Stimulated activated CD4-positive, alpha-beta T cell treated with anti-CD3 and anti-CD28 coated beads, TNF-alpha, amount 100 ng/mL, for 1 hour (primary cell): ENCODE data around the gene CTAGE9.
"Not testable (repeated sequence)": the region's sequence is repeated elsewhere in the genome, so short reads cannot be mapped to it uniquely, and the experiment has no call there.

ENCODE experiments used
- DNase-seq, 3 donors: peaks; one replicate each; pipeline ENCODE4 v3.0.0-alpha.2; 2020; ENCODE audit warnings: low read depth in 3 of 3, low spot score in 1 of 3

Gene CTAGE9, protein sequence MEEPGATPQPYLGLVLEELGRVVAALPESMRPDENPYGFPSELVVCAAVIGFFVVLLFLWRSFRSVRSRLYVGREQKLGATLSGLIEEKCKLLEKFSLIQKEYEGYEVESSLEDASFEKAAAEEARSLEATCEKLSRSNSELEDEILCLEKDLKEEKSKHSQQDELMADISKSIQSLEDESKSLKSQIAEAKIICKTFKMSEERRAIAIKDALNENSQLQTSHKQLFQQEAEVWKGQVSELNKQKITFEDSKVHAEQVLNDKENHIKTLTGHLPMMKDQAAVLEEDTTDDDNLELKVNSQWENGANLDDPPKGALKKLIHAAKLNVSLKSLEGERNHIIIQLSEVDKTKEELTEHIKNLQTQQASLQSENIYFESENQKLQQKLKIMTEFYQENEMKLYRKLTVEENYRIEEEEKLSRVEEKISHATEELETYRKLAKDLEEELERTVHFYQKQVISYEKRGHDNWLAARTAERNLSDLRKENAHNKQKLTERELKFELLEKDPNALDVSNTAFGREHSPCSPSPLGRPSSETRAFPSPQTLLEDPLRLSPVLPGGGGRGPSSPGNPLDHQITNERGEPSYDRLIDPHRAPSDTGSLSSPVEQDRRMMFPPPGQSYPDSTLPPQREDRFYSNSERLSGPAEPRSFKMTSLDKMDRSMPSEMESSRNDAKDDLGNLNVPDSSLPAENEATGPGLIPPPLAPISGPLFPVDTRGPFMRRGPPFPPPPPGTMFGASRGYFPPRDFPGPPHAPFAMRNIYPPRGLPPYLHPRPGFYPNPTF

DNA sequence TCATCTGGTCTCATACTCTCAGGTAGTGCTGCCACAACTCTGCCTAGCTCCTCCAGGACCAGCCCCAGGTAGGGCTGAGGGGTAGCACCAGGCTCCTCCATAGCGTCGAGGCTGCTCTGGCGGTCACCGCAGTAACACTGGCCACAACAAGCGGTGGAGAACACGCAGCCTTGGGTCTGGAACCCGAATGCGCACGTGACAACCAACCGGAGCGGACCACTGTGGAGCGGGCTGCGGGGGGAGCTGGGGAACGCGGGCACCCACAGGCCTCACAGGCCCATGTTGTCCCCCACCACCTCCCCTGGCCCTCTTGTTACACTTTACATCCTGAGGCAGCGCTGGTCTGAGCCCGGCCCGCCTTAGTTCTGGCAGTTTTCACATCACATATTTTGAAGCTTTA is at the start of gene CTAGE9:
Gene CTAGE9, minus strand, starts transcription at position 101 of the 400 bp plus-strand sequence. Its CDS starts 0 bp downstream, at position 101.
- DNase-seq = not testable (repeated sequence)

DNA sequence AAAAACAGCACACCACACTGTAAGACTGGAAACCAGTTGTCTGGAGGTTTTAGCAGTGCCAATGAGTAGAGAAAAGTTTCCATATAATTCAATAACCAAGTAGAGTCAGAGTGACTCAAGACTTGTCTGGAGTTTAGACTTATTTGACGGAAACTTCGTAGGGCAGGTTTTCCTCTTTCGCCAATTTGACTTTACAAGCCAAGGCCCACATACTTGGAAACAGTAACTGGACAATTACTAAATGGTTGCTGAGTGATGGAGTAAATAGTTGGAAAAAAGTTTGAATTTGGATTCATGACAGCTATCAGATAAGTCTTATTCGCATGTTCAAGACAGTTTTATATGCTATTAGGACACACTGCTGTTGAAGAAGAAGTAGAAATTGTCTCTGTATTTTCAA is 48.1 kb upstream of the CTAGE9 start:
- DNase-seq = no peak

DNA sequence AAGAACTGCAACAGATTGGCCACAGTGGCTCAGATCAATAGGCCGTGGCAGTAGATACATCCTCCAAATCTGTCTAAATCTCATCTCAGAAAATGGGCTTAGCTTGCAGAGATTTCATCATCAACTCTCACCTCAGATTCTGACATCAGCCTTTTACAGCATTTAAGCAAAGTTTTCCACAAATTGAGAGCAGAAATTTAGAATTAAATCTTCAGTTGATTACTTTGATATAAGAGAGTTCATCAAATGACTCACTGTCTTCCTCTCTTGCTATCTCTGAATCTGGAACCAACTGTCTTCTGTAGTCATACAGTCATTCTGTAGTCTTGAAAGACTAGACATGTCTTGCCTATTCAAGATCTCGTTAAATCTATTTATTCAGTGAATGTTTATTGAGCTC is 45.2 kb upstream of the CTAGE9 start:
- no peak for DNase-seq

DNA sequence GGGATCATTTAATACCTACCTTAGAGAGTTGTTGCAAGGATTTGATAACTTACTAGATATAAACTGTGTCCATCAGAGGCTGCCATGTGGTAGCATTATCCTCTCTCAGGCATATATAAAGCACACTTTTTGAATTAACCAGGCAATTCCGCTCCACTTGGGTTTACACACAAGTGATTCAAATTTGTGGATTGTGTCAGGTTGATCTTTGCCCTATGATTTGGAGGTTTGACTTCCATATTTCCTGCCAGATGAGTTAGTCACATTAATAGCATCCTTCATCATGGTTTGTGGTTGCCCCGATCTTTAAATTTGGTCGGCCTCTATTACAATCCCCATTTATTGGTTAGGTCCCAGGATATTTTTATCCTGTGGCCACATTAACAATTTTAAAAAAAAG is 44.8 kb upstream of the CTAGE9 start:
- DNase-seq = no peak

DNA sequence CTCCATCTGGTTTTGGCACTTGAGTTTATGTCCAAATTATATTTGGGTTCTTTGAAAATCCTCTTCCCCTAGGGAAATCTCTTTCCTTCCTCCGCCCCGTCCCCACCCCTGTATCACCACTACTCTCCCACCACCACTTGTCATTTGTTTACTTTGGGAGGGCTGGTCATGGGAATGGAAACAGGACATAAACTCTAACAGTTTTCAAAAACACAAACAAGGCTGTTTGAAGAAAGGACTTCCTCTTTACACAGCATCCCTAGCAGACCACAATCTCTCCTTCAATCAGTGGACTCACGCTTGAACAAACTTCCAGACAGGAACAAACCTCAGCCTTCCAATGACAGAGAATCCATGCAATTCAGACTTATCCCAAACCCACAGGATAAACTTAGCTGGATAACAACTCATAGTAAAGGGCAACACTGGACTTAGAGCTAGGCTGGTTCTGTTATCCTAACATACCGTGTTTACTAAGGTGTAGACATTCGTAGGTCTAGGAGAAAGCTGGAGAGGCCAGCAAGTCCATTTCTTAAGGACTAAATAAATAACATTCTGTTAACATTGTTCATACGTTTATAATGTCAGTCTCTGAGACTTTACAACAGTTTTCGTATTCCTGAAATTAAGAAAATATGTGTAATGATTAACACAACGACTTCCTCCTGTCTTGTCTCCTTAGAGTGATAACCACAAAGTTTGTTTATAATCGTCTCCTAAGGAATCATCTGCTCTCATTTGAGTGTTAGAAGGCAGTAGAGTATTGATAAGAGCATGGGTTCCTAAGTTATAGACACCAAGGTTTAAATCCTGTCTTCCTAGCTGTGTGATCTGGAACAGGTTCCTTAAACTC is 44.1 kb upstream of the CTAGE9 start:
- no peak for DNase-seq

DNA sequence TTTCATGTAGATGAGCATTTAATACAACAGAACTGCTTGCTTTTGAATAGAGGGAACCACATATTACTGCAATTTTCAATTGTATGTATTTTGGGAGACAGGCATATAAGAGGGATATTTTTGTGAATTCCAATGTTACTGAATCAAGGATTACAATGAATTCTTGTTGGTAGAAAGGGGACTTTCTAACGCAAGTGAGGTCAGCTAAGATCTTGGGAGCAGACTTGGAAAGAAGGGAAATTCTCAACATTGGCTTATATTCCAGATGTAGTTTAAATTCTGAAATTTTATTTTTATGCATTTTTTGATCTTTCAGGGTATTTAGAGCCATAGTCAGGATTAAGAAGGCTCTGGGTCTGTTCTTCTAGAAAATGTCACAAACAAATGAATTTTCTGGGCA is 43.3 kb upstream of the CTAGE9 start:
- DNase-seq = no peak

DNA sequence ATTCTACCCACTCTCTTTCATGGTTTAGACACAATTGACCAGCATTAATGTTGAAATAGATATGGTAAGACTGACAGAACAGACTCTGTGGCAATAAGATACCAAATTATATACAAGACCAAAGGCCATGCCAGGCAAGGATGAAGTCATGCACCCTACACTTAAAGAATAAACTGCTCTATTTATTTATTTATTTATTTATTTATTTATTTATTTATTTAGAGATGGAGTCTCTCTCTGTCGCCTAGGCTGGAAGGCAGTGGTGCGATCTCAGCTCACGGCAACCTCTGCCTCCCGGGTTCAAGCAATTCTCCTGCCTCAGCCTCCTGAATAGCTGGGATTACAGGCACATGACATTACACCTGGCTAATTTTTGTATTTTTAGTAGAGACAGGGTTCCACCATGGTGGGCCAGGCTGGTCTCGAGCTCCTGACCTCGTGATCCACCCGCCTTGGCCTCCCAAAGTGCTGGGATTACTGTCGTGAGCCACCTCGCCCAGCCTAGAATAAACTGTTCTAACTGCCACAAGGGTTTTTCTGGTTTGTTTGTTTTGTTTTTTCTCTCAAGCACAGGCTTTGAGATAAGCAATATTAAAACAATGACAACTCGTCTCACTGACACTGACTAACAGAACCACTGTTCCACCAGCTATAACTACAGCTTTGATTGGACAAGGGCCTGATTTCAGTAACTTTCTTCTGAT is 40.3 kb upstream of the CTAGE9 start:
- DNase-seq = not testable (repeated sequence)

DNA sequence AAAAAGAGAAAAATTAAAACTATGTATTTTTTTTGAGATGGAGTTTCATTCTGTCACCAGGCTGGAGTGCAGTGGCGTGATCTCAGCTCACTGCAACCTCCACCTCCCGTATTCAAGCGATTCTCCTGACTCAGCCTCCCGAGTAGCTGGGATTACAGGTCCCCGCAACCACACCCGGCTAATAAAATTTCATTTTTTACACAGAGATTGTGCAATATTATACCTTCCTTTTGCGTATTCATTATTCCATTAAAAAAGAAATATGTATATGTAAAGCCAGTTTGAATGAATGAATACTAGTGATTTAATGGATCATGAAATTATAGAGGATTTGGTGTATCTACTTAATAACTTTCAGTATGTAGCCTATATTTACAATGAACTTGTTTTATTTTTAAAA is 38.2 kb upstream of the CTAGE9 start:
- DNase-seq = no peak

DNA sequence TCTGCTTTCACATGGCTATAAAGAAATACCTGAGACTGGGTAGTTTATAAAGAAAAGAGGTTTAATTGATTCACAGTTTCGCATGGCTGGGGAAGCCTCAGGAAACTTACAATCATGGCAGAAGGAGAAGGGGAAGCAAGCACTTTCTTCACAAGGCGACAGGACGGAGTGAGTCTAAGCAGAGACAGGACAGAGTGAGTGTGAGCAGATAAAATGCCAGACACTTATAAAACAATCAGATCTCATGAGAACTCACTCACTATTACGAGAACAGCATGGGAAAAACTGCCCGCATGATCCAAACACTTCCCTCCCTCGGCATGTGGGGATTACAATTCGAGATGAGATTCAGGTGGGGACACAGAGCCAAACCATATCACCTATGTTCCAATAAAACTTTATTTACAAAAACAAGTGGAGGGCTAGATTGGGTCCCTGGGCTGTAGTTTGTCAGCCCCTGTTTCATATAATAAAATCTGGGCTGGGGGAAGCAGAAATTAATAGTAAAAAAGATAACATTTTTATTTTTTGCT is 37.1 kb upstream of the CTAGE9 start:
- DNase-seq = no peak

DNA sequence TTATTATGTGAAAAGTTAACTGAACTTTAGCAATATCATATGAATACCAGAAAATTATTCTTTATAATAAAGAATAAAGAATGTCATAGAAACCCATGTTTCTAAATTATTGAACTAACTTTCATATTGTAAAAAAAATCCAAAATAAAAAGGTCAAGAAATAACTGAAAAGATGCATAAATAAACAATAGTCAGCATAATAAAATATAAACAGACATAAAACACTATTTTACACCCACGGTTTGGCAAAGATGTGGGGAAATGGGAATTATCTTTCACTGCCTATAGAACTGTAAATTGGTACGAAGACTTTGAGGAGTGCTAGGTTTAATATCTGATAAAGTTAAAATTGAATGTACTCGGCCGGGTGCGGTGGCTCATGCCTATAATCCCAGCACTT is 34.7 kb upstream of the CTAGE9 start:
- no peak for DNase-seq

DNA sequence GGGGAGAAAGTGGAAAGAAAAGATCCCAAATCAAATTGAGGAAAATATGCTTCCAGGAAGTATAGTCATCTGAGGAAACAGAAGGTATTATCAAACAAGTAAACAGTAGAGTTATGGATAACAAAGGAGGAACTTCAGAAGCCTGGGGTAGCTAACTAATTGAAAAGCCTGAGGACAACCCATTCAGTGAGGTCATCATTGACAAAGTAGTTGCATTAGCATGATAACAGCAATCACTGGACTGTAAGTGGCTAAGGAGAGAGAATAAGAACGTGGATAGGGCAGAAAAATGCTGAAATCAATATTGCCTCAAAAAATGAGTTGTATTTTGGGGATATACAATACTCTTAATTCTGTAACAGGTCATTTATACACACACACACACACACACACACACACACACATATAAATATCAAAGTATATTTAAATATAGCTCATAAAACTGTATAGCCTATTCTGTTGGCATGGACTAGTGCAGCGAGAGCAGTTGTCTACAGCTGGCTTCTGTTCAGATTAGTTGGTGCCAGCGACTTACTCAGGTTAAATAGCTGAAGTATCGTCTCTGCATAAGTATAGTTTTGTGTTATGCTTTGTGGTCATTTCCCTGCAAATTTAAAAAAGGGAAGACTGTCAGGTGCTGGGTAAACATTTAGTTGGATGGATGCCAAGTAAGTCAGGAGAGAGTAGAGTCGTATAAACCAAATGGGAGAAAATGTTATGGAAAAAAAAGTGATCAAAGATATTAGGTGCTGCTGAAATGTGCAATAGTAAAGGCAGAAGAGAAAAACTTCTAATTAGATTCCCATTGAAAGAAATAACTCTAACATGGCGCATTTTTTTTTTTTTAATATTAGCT is 33.8 kb upstream of the CTAGE9 start:
- DNase-seq = no peak

DNA sequence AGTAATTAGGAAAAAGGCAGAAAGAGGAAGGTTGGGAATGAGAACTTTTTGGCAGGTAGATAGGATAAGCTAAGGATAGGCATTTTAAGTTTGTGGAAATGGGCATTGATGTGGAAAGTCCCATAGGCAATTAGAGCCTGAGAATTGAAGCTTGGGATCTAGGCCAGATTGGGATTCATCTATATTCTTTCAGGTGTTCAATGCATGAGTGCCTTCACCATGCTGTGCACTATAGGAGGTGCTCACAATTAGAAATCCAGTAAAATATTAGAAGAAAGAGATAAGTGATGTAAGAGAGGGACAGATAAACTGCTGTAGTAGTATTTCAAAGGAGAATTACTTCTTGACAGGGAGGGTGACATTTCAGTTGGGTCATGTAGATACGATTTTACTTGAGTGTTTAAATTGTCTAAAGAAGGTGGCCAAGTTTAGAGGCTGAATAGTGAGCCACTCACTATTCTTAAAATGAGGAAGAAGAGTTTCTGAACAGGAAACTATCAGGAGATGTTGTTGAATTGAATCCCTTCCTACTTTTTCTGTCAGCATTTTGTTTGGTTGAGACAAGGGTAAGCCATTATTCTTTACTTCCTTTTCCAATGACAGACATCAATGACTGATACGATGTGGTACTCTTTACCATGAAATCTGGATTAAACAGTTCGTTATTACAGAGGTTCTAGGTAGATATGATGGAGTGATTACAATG is 31.0 kb upstream of the CTAGE9 start:
- DNase-seq = no peak

DNA sequence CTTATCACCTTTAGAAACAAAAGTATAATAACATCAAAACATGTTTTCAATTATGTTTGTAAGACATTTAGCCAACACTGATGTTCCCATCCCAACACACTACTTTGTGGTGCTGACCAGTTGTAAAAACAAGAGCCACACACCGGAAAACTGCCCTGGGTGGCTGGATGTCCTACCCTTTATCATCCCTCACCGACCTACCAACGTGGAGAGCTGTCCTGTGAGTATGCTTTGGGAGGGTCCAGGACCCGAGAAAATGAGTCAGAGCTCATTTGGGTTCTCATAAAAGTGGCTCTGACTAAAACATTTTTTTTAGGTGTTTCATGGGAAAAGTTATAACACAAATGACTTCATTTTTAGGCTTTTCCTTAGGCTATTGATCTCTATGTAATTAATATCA is 29.3 kb upstream of the CTAGE9 start:
- DNase-seq = no peak

DNA sequence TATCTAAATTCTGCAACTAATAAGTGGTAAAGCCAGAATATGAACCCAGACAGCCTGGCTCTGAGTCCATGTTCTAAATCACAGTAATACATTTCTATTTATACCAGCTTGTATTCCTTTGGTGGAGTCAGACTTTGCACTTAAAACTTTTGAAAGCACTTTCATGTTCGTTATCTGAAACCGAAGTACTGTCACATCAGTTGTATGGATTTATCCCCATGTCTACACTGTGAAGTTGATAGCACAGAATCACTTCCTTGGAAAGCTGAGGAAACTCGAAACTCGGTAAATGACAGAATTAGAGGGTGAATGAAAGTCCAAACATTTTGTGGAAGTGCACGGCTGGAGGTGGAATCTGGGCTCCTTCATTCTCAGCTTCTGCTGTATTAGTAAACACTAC is 28.3 kb upstream of the CTAGE9 start:
- no peak for DNase-seq

DNA sequence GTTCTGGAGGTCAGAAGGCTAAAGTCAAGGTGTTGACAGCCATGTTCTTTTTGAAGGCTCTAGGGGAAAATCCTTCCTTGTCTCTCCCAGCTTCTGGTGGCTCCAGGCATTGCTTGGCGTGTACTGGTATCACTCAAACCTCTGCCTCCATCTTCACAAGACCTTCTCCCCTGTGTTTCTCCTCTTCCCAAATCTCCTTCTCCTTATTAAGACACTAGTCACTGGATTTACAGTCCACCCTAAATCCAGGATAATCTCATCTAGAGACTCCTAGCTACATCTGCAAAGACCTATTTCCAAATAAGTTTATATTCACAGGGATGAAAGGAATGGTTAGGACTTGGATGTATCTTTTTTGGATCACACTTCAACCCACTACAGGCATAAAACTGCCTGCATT is 26.0 kb upstream of the CTAGE9 start:
- no peak for DNase-seq

DNA sequence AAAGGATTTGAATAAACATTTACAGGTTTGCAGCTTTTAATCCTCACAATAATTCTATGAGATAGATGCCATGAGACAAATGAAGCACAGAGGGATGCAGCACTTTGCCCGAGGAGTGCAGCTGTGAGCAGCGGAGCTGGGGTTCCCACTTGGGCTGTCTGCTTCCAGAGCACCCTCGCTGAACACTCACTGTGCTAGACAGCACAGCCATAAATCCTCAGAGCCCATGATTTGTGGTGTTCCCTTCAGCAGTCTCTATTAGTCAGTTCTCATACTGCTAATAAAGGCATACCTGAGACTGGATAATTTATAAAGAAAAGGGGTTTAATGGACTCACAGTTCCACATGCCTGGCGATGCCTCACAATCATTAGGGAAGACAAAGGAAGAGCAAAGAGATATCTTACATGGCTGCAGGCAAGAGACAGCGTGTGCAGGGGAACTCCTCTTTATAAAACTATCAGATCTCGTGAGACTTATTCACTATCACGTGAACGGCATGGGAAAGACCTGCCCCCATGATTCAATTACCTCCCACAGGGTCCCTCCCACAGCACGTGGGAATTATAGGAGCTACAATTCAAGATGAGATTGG is 25.3 kb upstream of the CTAGE9 start:
- DNase-seq = no peak

DNA sequence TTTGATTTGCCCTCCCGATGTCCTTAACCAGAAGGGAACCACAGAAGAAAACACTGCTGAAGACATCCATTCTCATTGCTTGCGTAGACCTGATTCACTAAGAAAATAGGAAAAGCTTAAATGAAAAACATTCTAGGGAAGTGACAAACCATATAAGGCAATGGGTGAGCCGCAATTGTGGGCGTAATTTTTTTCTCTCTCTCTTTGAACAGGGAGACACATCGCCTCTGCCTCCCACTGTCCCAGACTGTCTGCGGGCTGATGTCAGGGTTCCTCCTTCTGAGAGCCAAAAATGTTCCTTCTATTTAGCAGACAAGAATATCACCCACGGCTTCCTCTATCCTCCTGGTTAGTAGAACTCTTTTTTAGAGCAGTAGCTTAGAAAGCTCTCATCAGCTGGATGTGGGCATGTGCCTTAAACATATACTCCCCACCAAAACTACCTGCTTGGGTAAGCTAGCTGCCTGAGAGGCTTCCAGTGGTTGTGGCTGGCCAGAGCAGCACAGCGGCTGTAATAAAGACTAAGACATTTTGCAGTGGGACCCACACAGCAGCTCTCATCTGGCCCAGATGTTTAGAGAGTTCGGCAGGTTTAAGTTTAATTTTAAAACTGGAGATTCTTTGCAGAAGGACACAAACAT is 22.7 kb upstream of the CTAGE9 start:
- no peak for DNase-seq

DNA sequence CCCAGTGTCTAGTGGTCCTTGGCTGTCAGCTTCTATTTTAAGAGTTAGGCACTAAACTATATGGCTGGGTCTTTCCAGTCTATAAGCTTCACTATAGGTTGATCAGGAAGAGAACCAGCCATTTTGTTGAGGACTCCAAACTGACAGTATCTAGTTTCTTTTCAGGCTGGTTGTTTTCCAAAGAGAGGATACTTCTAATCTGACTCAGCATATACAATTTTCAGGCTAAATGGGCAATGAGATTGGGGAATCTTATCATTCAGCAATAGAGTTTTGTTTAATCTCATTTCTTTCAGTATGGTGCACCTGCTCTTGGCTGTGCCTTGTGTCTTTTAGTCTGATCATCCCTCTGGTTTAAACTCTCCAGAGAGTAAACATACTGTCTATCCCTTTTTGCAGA is 20.4 kb upstream of the CTAGE9 start:
- no peak for DNase-seq
